ENCODE measurements around the gene ARL3.
"Not testable (repeated sequence)": the region's sequence is repeated elsewhere in the genome, so short reads cannot be mapped to it uniquely, and the experiment has no call there.

Gene ARL3

DNA sequence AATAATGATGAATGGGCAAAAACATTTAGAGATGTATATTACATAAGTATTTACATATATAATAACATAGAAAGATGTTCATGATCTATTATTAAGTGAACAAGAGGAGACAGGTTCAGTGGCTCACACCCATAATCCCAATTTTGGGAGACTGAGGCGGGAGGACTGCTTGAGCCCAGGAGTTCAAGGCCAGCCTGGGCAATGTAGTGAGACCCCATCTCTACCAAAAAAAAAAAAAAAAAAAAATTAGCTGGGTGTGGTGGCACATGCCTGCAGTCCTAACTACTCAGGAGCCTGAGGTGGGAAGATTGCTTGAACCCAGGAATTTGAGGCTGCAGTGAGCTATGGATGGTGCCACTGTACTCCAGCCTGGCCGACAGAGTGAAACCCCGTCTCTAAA is 12.4 kb downstream of the ARL3 start:
- no peak for DNase-seq

DNA sequence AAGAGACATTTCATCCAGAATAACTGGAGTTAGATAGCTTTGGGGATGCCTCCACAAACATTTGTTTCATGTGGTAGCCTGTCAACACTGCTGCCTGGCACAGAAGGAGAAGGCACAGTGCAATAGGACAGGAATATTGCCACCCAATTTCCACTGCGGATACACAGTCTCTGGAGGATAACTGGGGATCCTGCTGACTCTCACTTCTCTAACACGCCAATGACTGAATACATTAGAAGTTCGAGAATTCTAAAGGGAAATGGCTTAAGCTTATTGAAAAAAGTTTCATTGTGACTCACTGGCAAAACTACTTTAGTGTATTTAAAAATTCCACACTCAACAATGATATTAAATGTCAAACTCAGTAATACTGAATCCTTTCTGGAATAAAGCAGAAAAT is 12.9 kb downstream of the ARL3 start:
- no peak for DNase-seq

DNA sequence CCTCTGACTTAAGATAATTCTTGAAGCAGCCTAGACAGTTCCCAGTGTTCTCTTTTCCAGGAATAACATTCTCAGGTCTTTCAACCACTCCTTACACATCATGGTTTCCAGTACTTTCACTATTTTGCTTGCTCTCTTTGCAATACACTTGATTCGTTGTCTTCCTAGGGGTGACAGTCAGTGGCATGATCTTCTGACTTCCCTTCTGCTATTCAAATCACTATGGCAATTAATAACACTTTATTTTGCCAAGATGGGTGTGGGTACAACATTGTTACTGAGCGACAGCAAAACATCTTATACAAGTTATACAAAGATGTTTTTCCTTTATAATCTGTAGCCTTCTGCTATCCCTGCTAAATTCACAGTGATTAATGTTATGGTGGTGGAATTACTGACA is 15.3 kb downstream of the ARL3 start:
- no peak for DNase-seq

DNA sequence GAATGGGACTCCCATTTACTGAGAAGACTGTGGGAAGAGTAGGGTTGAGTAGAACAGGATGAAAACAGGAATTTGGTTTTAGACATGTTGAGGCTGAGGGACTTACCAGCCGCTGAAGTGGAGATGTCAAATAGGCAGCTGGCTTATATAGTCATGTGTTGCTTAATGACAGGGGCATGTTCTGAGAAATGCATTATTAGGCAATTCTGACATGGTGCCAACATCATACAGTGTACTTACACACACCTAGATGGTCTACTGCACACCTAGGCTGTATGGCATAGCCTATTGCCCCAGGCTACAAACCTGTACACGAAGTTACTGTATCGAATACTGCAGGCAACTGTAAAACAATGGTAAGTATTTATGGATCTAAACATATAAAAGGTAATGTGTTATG is 17.5 kb downstream of the ARL3 start:
- no peak for DNase-seq

DNA sequence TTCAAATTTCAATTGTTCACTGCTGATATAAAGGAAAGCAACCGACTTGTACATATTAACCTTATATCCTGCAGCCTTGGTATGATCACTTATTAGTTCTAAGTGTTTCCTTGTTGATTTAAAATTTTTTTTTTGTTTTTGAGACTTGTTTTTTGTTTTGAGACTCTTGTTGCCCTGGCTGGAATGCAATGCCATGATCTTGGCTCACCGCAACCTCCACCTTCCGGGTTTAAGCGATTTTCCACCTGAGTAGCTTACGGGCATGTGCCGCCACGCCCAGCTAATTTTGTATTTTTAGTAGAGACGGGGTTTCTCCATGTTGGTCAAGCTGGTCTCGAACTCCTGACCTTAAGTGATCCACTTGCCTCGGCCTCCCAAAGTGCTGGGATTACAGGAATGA is 18.8 kb downstream of the ARL3 start:
- not testable (repeated sequence) for DNase-seq

DNA sequence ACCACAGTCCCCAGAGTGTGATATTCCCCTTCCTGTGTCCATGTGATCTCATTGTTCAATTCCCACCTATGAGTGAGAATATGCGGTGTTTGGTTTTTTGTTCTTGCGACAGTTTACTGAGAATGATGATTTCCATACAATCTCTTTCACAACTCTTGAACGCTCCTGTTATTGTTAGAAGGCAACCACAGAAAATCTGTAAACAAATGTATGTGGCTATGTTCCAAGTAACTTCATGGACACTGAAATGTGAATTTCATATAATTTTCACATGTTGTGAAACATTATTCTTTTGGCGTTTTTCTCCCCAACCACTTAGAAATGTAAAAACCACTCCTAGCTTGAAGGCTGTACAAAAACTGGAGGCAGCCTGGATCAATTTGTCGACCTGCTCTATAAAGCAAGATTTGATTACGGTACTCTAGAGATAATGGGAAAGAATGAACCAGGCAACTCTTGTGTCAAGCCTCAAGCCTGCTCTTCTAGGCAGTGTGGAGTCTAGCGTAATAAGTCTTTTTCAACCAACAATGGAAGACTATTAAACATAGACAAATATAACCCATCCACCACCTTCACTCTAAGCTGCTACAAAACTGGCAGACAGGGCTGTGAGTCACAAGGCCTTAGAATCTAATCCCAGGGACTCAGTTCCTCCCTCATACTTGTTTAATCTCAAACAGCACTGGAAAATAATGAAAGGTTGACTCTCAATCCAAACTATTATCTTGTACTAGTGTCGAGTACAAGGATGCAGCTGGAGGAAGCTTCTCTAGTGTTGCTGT is 22.7 kb downstream of the ARL3 start:
- DNase-seq, result no peak

DNA sequence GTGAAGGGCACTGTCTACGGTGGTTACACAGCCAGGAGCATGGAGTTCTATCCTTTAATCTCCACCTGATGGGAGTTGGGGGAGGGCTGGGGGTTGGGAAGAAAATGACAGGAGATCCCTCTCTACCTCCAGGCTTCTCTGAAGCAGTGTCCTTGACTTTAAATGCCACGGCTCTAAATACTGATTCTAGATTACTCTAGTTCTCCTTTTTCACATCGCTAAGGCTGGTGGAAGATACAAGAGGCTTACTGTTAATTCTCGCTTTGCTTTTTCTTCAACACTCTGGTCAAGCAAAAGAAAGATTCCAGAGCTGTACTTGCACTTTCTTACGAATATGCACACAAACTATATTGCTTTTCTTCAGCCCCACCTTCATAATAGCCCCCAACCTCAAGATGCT is 30.5 kb downstream of the ARL3 start:
- no peak for DNase-seq

DNA sequence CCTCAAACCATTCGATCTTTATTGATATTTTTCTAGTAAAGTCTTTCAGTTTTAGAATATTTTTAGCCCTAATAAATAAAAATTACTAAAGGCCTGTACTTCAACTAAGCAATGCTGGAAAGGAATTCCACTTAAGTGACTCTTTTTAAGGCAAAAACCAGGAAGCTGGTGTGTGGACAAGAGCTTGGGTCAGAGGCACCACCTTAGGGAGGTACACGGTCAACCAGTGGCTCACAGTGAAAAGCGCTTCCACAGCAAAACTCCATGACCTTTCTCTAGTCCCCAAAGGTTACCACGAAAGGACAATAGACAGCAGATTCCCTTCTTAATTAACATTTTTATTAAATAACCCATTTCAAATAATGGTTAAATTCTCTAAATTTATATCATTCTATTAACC is 31.2 kb downstream of the ARL3 start:
- DNase-seq, result no peak

DNA sequence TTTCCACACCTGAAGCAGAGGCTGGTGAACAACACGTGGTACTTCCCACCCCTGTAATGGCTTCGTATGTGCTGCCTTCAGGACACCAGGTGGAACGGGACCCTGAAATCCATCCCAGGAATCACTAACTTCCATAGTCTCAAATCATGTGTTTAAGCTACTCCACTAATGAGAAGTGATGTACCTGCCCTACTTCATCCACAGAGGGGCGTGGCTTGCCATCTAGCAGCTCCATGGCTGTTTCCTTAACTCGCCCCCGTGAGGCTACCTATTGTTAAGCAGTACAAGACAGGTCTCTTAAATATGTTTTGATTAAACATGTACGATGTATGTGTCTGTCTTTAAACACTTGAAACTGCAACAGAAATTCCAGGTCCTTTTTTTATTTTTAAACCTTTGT is 31.8 kb downstream of the ARL3 start:
- no peak for DNase-seq

DNA sequence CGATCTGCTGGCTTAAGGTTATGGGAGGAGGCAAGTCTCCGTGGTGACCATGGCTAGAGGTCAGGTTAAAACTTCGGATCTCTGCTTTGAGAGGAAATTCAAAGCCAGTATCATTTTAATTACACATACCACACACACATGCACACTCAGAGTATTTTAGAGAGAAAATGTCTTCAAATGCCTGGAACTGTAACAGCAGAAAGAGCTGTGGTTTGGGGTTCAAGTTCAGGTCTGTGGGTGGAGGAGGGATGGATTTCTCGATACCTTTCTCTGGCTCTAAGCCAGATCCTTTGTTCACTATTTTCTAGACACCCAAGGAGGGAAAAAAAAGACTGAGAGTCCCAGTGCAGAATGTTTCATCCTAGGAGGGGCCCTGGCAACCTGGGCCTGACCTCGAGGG is 32.5 kb downstream of the ARL3 start:
- no peak for DNase-seq

DNA sequence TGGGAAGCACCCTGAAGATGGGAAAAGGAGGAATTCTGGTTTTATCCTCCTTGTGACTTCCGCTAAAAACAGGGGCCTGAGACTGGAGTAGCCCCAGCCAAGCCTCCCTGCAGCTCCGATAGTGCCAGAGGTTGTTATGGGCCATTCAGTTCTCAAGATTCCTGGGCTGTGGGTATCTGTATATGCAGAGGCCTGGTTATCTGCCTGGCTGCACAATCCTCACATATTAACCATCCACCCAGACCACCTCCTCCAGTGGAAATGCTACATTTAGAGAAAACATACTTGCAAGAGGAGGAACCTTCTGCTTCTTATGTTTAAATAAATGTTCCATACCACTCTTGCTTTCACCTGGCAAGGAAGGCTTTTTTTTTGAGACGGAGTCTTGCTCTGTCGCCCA is 34.6 kb downstream of the ARL3 start:
- DNase-seq, result no peak

DNA sequence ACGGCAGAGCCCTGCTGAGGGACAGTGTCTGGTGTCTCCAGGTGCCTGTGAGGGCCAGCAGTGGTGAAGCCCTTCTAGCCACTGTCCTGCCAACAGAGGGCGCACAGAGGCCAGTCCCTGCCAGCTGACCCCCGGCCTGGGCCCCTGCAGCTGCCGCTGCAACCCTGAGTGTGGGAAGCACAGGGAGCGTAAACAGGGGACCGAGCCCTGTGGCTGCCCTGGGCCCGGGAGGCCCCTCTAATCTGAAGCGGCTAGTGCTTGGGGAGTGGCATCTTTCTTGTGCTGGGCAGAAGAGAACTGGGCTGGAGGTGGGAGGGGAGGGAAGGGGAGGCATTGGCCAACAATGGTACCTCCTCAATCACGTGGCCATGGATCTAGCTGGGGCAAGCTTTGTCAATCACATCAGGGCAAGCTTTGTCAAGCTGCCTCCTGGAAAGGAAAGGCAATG is 35.3 kb downstream of the ARL3 start:
- no peak for DNase-seq

DNA sequence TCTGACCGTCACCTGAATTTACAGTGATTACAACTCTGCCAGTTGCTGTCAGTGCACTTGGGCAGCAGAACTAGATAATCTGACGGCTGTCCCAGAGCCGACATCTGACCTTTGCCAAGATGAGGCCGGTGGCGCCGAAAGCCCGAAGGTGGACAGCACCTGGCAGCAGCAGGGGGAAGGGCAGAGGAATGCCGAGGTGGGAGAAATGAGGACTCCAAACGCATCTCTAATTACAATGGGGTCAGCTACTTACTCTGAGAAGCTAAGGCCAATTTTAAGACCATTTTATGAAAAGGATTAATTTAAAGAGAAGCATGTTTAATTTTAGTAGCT is 36.2 kb downstream of the ARL3 start:
- DNase-seq, result no peak

DNA sequence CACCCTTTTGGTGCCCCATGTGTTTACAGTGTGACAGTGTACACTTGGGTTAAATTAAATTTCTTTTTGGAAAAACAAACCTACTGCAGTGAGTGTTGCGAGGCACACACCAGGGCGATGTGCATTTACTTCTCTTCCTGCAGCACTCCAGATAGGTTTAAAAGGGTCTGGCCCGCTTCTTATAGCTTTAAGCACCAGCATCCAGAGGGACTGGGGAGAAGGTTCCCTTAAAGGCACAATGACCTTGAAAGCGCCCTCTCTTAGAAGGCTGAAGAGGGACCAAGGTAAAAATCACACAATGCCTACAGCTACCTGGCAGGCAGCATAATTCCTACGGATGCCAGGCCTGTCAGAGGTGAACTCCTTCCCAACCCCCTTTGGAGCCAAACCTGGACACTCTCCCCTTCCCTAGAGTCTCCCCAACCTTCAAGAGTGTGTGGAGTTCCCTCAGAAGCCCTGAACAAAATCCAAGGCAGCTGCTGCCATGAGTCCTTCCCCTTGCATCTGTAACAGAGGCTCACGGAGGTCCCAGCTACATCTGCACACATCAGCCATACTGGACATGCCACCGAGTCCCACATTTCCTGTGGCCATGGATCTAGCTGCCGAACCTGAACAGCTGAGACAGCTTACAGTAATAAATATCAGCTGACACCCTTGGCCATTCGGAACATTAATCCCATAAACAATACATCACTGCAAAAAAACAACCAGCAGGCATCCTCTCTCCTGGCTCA is 36.7 kb downstream of the ARL3 start:
- DNase-seq, result no peak

DNA sequence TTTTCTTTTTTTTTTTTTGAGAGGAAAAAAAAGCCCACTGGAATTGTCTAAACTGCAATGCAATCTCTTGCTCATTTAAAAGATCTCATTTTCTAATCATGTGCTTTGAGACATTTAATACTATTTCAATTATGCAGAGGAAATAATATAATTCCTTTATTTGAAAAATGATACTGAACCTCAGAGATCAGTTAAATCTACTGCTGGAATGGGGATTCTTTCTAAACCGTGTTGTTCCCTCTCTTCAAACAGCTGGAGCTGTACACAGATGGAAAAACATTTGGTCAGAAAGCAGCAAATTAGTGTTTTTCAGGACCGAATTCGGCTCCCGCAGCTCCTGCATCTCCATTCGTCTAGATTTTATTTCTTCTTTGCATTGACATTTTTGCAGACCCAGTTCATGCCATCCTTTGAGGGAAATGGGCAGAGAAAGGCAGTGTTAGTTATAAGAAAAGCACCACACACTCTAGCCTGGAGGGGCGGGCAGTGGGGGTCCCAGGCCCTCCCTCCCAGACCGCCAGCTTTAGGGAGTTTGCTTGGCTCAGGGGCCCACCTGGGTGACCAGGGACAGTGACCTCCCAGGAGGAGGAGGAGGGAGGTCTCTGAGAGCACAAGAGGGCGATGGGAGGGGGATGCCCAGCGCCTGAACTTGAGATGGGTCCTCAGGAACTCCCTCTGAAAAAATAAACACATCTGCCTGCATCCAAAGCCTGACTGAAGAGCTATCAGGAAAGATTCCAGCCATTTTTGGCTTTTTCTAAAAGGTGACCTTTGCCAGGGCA is 37.5 kb downstream of the ARL3 start:
- no peak for DNase-seq

DNA sequence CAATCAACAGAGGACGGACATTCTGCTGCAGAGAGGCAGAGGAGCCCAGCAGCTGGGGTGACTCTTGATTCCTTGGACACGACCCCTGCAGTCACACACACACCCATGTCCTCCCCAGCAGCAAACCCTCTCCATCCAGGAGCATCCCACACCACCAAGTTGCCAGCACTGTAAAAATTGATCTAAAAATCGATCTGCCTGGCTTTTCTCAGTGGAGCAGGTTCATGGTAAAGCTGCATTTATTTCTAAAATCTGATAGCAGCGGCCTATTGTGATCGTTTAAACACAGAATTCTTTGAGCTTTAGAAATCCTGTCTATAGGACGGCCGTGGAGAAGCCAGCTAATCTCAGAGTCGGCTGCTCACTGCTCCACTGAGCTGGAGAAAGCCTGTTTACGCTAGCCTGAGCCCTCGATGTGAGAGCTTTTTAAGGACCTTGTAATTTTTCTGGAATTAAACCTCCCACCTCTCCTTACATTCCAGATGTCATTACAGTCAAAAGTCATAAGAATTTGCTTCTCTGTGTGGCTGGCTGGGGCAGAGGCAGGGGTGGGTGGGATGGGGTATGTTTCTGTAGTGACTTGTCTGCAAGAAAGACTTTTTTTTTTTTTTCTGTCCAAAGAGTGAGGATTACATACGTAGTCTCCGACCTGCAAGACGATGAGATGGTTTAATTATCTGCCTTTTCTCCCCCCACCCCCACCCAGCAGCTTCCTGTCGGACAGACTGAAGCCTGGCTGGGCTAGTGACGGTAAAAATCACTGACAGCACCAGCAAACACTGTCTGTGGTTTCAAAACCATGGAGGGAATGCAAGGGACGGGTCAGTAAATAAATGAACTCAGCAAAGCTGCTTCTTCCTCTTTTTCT is 38.3 kb downstream of the ARL3 start:
- DNase-seq, result no peak

DNA sequence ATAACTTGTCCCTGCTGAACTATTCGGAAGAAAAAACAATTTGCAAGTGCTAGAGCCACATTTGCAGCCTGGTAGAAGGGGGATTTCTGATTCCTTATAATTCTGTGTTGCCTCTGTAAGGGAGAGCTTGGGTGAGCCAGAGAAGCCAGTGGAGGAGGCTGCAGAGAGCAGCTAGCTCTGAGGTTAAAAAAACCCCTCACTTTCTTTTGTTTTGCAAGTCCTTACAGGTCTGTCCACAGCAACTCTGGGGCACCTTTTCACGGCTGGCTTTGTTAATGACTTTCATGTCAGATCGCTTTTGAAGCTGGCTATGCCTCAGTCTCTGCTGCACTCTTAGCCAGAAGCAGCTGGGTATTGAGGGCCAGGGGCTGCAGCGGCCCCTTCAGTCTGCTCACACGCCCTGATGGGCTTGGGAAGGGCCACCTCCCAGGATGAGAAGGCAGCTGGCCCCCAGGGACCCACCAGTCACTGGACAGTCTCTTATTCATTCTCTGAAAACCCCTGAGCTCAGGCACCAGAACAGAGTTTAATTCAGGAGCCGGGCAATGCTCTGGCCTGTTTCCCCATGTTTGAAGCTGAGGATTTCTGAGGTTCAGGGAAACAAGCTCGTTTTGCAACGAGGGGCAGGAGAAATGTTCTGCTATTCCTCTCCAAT is 39.1 kb downstream of the ARL3 start:
- DNase-seq, result no peak

DNA sequence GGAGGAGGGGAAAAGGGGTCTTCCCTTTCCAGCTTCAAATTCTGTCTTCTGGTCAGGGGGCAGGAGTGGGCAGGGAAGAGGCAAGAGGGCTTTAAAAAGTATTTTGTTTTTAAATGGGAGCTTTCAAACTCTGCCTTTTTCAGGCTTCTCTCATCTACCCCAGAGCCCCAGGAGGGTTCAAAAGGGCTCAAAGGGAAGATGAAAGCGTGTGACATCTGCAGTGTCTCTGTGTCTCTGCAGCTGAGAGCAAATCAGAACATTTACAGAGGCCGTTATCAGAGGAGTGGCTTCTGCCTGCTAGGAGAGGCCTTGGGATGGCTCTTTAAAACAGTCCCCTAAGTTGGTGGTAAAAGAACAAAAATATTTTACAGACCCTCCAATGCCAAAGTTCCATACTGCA is 39.6 kb downstream of the ARL3 start:
- DNase-seq, result no peak

DNA sequence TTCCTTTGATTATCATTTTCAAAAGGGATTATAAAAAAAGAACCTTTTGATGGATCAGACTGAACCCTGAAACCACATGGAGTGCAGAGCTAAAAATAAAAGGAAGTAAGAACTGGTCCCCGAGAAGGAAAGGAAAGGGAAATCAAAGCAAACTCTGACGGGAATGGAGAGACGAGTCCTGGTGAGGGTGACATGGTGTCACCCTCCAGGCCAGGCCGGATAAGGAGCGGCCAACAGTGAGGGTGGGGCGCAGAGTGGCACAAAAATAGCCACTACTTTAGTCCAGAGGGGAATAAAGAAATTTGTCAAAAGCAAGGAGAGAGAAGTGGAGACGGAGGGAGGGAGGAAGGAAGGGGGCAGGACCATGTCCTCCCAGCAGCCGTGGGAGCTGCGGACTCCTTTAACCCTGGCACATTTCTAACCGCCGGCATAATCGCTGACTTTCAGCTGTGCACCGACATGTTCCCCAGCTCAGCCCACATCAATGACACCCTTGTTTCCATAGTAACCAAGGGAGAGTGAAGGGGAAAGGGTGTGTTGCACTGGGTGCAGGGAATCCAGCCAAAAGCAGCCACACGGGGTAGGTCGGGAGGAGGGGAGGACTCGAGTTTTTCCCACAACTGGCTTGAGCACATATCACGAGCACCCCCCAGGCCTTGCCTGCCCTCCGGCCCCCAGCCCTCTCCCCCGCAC is 40.2 kb downstream of the ARL3 start:
- peak; percentile 55 for DNase-seq

DNA sequence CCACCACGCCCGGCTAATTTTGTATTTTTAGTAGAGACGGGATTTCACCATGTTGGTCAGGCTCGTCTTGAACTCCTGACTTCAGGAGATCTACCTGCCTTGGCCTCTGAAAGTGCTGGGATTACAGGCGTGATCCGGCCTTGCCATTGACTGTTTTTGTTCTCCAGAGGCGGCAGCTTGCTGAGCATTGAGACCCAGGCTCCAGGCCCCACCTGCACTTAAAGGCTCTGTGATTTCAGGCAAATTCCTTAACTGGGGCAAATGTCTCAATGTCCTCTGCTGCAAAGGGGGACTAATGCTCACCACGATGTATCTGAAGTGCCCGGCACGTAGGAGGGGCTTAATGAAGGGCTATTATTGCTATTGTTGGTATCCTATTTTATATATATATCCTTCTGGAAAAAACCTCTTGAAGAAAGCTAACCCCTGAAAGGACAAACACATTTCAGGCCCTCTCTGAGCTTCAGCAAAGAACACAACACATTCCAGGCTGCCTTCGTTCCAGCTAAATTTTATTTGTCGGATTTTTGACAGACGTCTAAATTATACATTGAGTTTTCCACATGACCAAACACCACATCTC is 40.9 kb downstream of the ARL3 start:
- DNase-seq, result no peak

DNA sequence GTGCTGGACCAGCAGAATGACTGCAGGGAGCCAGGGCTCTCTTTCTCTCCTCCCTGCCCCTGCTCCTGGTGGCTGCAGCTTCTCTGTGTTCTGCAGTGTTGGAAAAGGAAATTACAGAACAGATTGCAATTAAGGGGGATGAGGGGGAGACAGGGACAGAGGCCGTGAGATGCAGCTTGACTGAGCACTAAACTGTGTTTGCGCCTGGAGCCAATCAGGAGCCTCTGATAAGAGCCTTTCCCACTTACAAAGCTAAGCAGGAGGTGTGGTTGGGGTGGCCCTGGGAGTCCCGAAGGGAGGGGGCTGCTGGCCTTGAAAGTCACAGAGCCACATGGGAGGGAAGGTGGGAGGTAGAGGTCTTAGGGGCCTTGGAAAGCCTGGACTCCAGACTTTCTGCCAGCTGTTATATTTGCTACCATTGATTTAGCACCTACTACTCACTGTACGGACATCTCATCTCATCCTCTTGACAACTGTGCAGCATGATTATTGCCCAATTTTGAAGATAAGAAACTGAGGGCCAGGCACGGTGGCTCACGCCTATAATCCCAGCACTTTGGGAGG is 43.2 kb downstream of the ARL3 start:
- no peak for DNase-seq

All from activated CD4-positive, alpha-beta T cell treated with anti-CD3 and anti-CD28 coated beads for 1 hour (primary cell).